ENCODE data around the gene NDUFB11. TPM values are rescaled to one million over a fixed set of nuclear protein-coding genes. Genes with fewer than 3 reads are reported as not detected.
"Not testable (repeated sequence)": the region's sequence is repeated elsewhere in the genome, so short reads cannot be mapped to it uniquely, and the experiment has no call there.

NDUFB11 gene
- total RNA-seq, 2 experiments from 2014 or later = 109 to 111 TPM

GRCh38 chrX:47124466-47124865 lies 20.0 kb downstream of the NDUFB11 start:
- DNase-seq; H3K27me3 Mint-ChIP-seq; H3K4me3 Mint-ChIP-seq; POLR2A ChIA-PET; H3K9me3 Mint-ChIP-seq; H3K4me1 Mint-ChIP-seq; H3K36me3 Mint-ChIP-seq (ENCODE audit: low read depth); H3K27ac Mint-ChIP-seq: not testable (repeated sequence)
- CTCF ChIA-PET = interaction anchor here (1.2 kb wide), 1 partner anchor 21 kb away, joined by 3 read pairs; the partner anchor contains the start of genes NDUFB11 and RBM10

- H3K27me3 Mint-ChIP-seq; H3K36me3 Mint-ChIP-seq (ENCODE audit: low read depth); DNase-seq; H3K4me1 Mint-ChIP-seq; POLR2A ChIA-PET; H3K9me3 Mint-ChIP-seq; H3K4me3 Mint-ChIP-seq; H3K27ac Mint-ChIP-seq: not testable (repeated sequence)
- CTCF ChIA-PET = interaction anchor here (0.6 kb wide), 1 partner anchor 36 kb away, joined by 3 read pairs; no protein-coding TSS in a partner anchor
Observed at GRCh38 chrX:47116551-47117110, 27.9 kb downstream of the NDUFB11 start.

- Mint-ChIP-seq H3K9me3 (no peaks in the 10 kb centered on the region), H3K27me3 (no peaks in the 10 kb centered on the region), H3K4me3 (no peak overlapping the region), H3K36me3 (ENCODE audit: low read depth) (no peaks in the 10 kb centered on the region), H3K4me1 (no peaks in the 10 kb centered on the region), H3K27ac (no peak overlapping the region)
- DNase-seq = no peak
- ChIA-PET CTCF (interaction anchor here (1.0 kb wide), 1 partner anchor 32 kb away, joined by 3 read pairs; the partner anchor contains the start of genes NDUFB11 and RBM10), POLR2A (no interaction called here)
Observed at GRCh38 chrX:47112316-47112954, 32.1 kb downstream of the NDUFB11 start.

GRCh38 chrX:47110936-47111615 lies 33.4 kb downstream of the NDUFB11 start:
- H3K27me3 Mint-ChIP-seq; DNase-seq; H3K9me3 Mint-ChIP-seq; H3K36me3 Mint-ChIP-seq (ENCODE audit: low read depth); H3K4me1 Mint-ChIP-seq; H3K4me3 Mint-ChIP-seq; POLR2A ChIA-PET; H3K27ac Mint-ChIP-seq: not testable (repeated sequence)
- CTCF ChIA-PET = interaction anchor here (1.0 kb wide), 1 partner anchor 34 kb away, joined by 3 read pairs; the partner anchor contains the start of genes NDUFB11 and RBM10

- Mint-ChIP-seq H3K9me3 (no peaks in the 10 kb centered on the region), H3K4me3 (no peak overlapping the region), H3K27ac (no peak overlapping the region), H3K4me1 (no peaks in the 10 kb centered on the region), H3K36me3 (ENCODE audit: low read depth) (no peaks in the 10 kb centered on the region), H3K27me3 (no peaks in the 10 kb centered on the region)
- ChIA-PET POLR2A (no interaction called here), CTCF (no interaction called here)
- no peak for DNase-seq
Observed at GRCh38 chrX:47101206-47101605, 43.3 kb downstream of the NDUFB11 start.

GRCh38 chrX:47098338-47099094 lies 46.0 kb downstream of the NDUFB11 start:
- Mint-ChIP-seq H3K27me3 (no peaks in the 10 kb centered on the region), H3K4me1 (no peaks in the 10 kb centered on the region), H3K36me3 (ENCODE audit: low read depth) (no peaks in the 10 kb centered on the region), H3K9me3 (no peaks in the 10 kb centered on the region), H3K4me3 (no peak overlapping the region), H3K27ac (no peak overlapping the region)
- DNase-seq = no peak
- ChIA-PET POLR2A (no interaction called here), CTCF (no interaction called here)

GRCh38 chrX:47097018-47097417 lies 47.5 kb downstream of the NDUFB11 start:
- DNase-seq = no peak
- Mint-ChIP-seq H3K9me3 (no peaks in the 10 kb centered on the region), H3K36me3 (ENCODE audit: low read depth) (no peaks in the 10 kb centered on the region), H3K27me3 (no peaks in the 10 kb centered on the region), H3K4me3 (no peak overlapping the region), H3K27ac (no peak overlapping the region), H3K4me1 (no peaks in the 10 kb centered on the region)
- CTCF ChIA-PET = no interaction called here
- POLR2A ChIA-PET = no interaction called here

- Mint-ChIP-seq H3K27ac (no peak overlapping the region), H3K4me3 (no peak overlapping the region), H3K9me3 (no peaks in the 10 kb centered on the region), H3K4me1 (peaks cover 9% of the 10 kb centered on the region), H3K27me3 (no peaks in the 10 kb centered on the region), H3K36me3 (ENCODE audit: low read depth) (no peaks in the 10 kb centered on the region)
- CTCF ChIA-PET = no interaction called here
- POLR2A ChIA-PET = no interaction called here
- DNase-seq = no peak
Observed at GRCh38 chrX:47093860-47094259, 50.6 kb downstream of the NDUFB11 start.

GRCh38 chrX:47093248-47093647 lies 51.3 kb downstream of the NDUFB11 start:
- Mint-ChIP-seq H3K4me1 (peaks cover 9% of the 10 kb centered on the region), H3K27ac (no peak overlapping the region), H3K36me3 (ENCODE audit: low read depth) (no peaks in the 10 kb centered on the region), H3K4me3 (no peak overlapping the region), H3K9me3 (no peaks in the 10 kb centered on the region), H3K27me3 (no peaks in the 10 kb centered on the region)
- CTCF ChIA-PET = no interaction called here
- POLR2A ChIA-PET = interaction anchor here (0.6 kb wide), 1 partner anchor 58 kb away, joined by 4 read pairs; no protein-coding TSS in a partner anchor
- peak; percentile 12 for DNase-seq

Other genes starting within 250 kb of the NDUFB11 start
- gene JADE3, start 232.3 kb downstream of the NDUFB11 start, total RNA-seq = under 1 TPM; 0.64 to 0.96 TPM
- gene RGN, start 66.3 kb downstream of the NDUFB11 start, total RNA-seq = not detected
- gene RBM10, start 519 bp upstream of the NDUFB11 start, total RNA-seq = 10 to 100 TPM; 59.0 to 59.2 TPM
- gene UBA1, start 49.1 kb upstream of the NDUFB11 start, total RNA-seq = 100 to 1,000 TPM; 162 to 177 TPM
- gene CDK16, start 74.0 kb upstream of the NDUFB11 start, total RNA-seq = 10 to 100 TPM; 61.6 to 64.2 TPM
- 10 to 100 TPM; 26.0 to 28.2 TPM for gene USP11, start 88.3 kb upstream of the NDUFB11 start, total RNA-seq
- under 1 TPM; 0.40 to 0.42 TPM for gene ZNF157, start 225.9 kb upstream of the NDUFB11 start, total RNA-seq